Fibroblast of peridontal ligament (primary cell): ENCODE measurements around the gene MYMK.

Experiments used
- DNase-seq: peaks from one replicate; pipeline ENCODE4 v3.0.0-alpha.2; 2010; ENCODE audit errors: extremely low read depth

Gene MYMK

DNA sequence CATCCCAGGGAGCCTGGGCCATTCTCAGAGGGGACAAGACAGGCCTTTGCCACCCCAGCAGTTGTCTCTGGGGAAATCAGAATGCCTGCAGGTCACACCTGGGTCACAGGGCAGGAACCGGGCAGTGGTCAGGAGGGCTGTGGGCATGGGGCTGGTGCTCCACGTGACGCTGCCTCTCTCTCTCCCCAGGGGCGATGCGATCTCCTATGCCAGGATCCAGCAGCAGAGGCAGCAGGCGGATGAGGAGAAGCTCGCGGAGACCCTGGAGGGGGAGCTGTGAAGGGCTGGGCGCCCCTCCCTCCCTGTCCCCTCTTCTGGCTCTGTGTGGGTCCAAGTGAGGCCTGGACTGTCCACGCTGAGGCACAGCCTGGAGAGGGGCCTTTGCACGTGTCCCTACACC lies 56.4 kb downstream of the MYMK start:
- DNase-seq: no peak

DNA sequence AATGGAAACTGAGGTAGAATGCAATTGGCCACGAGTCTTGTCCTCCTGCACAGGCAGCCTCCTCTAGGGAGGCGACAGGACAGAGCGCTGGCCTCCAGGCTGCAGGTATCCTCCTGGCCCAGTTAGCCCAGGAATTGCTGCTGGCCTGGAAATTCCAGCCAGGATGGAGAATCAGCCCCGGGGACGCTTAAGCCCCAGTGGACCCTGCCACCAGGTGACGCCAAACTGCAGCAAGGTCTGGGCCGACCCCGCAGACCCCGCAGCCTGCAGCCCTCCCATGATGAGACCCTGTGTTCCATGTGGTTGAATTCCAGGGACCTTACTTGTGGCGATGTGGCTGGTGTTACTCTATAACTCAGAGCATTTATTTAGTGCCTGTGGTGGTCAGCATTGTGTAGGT lies 57.7 kb downstream of the MYMK start:
- DNase-seq: no peak

DNA sequence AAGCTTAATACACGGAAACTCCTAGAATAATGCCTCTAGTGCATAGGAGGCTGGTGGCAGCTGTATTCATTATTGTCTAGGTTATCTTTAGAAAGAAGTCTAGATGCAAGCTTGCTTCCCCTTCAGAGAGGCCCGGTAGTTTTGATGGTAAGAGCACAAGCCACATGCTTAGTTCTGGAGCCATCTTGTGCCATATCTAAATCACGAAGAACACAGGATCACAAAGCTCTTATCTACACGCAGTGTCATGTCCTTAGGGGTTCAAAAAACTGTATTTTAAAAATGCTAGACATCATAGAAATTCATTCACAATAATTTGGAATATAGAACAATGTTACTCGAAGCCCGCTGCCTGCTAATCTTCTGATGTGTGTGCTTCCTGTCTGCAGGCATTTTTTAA lies 58.8 kb downstream of the MYMK start:
- DNase-seq: no peak

DNA sequence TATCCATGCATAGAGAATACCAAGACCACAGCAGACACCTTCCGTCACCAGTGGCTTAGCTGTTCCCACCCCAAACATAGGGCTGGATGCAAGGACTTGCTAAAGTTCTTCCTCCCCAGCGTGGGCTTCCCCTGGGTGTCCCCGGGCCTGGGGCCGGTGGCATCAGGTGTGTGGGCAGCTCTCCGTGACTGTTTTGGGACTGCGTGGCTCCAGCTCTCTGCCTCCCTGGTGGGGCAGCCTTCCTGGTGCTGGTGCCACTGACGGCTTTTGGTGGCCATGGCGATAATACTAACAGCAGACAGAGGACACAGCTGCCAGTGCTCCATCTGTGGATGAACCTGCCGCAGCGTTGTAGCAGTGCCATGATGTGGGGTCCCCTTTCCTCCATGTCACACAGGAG lies 60.1 kb downstream of the MYMK start:
- DNase-seq: no peak
